GF-D8 (cell line): ENCODE data around the gene AP1G1.
"Not testable (repeated sequence)": the region's sequence is repeated elsewhere in the genome, so short reads cannot be mapped to it uniquely, and the experiment has no call there.

Source experiments
- DNase-seq: peaks from one replicate; lab custom pipeline; 2025; lab: John Stamatoyannopoulos, UW

Gene AP1G1

DNA sequence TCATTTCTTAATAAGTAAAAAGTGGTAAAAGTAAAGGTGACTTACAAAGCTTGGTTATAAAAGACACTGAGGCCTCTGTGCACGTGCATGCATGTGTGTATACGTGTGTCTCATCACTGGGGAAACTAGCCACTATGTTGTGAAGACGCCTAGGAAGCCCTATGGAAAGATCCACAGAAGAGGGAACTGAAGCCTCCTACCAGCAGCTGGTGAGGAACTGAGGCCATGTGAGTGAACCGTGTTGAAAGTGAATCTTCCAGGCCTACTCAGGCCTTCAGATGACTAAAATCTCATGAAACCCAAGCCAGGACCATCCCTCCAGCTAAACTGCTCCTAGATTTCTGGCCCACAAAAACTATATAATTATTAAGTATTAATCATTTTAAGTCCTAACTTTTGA lies 107.8 kb downstream of the AP1G1 start:
- DNase-seq: no peak

DNA sequence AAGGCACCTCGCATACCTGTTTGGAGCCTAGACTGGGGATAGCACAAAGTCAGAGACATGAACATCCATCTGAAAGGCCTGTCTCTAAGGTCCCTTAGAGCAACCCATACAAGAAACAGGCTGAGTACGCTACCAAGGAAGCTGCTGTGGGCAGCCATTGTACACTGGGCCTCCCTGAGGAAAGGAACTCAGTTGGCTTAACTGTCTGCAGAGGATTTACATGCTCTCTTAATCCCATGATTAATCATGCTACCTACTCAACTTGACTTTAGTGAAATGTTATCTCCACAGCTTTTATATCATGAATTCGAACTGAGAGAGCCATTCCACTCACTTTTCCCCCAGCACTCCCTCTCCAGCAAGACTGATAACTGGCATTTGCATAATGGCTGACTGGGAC lies 110.1 kb downstream of the AP1G1 start:
- no peak for DNase-seq

DNA sequence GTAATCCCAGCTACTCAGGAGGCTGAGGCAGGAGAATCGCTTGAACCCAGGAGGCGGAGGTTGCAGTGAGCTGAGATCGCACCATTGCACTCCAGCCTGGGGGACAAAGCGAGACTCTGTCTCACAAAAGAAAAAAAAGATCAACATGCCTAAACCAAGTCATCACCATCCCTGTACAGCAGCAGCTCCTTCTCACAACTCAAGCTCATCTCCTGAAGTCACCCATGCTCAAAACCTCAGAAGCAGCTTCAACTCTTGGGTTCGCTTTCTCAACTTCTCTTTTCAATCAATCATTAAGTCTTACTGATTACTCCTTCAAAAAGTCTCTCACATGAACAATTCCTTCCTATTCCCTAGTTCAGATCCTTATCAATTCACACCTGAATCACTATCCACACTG lies 115.5 kb downstream of the AP1G1 start:
- DNase-seq: no peak

DNA sequence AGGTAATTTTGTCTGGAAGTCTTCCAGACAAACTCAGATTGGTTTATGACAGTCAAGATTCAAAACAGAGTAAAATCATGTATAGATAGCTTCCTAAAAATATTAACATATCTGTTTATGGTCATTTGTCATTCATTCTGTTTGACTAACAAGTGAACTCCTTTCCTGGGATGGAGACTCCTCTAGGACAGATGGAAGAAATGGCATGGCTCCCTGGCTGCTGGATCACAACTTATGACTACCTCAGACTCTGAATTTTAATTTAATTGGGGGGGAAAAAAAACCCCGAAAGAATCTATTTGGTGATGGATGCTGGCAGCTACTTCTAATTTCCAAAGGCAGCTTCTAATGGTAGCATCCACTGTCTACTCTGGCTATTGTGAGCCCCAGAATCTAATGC lies 118.7 kb downstream of the AP1G1 start:
- no peak for DNase-seq

DNA sequence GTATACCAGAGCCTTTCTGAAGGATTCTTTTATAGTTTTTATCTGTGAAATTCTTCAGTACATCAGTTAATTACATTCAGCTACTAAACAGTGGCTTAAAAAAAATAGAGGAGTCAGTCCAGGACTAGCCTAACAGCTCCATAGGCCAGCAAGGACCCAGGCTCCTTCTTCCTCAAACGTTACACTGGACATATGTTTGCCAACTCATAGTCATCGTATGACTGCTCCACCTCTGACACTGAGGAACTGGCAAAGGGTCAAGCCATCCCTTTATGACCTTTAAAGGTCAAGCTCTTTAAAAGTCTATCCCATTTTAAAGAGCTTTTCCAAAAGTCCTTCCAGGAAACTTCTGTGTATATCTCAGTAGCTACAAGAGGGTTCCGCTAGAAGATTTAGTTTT lies 120.8 kb downstream of the AP1G1 start:
- no peak for DNase-seq

DNA sequence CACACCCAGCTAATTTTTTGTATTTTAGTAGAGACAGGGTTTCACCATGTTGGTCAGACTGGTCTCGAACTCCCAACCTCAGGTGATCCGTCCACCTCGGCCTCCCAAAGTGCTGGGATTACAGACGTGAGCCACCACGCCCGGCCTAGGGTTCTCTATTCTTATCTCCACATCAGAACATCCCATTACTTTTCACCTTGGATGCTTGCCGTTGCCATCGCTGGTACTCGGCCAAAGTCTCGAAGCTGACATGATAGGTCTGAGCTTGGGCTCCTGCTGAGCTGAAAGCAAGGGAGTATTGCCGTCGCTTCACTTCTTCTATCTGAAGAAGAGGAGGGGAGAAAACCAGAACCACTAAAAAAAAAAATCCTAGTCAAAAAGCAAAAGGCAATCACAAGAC lies 124.4 kb downstream of the AP1G1 start:
- DNase-seq: not testable (repeated sequence)

DNA sequence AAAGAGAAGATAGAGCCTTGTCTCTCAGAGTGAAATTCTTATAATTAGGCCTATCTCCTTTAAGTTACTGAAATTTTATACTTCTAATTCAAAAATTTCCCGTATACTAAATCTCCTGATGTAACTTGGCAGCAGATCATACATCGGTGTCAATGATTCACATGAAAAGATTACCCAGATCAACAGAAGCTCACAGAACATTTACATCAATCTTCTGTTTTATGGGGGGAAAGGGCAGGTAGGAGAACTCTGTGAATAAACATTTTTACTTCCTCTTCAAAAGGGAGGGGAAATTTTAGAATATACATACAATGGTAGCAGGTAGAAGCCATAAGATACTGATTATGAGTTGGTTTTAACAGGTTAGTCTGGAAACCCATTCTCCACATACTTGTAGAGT lies 127.3 kb downstream of the AP1G1 start:
- DNase-seq: no peak
